HG02763 (cell line): Measurements from ENCODE around the gene DHX8.

Source experiments
- ATAC-seq: cut with Tn5 transposase; IDR thresholded peaks from one replicate; pipeline ENCODE4 v1.9.1; 2021; ENCODE audit warnings: mild to moderate bottlenecking, moderate library complexity; ENCODE audit not compliant: unreplicated experiment

DHX8 gene

GRCh38 chr17:43572368-43572980 is 88.7 kb downstream of the DHX8 start:
- no peak for ATAC-seq

- no peak for ATAC-seq
Measured at GRCh38 chr17:43573579-43574321, 90.0 kb downstream of the DHX8 start.

GRCh38 chr17:43574348-43574747 is 90.6 kb downstream of the DHX8 start:
- ATAC-seq, result no peak

GRCh38 chr17:43574896-43575525 is 91.2 kb downstream of the DHX8 start:
- no peak for ATAC-seq
